DND-41 (cell line): ENCODE results near the gene CD1D.

ENCODE experiments used
- EZH2 ChIP-seq: IDR thresholded peaks from 3 replicates; pipeline ENCODE4 v1.6.1; 2012; ENCODE audit warnings: borderline replicate concordance, low read depth, mild to moderate bottlenecking, moderate library complexity, low read length, inconsistent platforms; ENCODE audit not compliant: severe bottlenecking
- TF ChIP-seq, protein P1 (sequence below): IDR thresholded peaks from 2 replicates; pipeline ENCODE4 v1.5.1; 2012; ENCODE audit warnings: borderline replicate concordance, low read length, moderate library complexity, mild to moderate bottlenecking; ENCODE audit not compliant: poor library complexity, severe bottlenecking; ENCODE audit errors: extremely low read depth

DNA sequence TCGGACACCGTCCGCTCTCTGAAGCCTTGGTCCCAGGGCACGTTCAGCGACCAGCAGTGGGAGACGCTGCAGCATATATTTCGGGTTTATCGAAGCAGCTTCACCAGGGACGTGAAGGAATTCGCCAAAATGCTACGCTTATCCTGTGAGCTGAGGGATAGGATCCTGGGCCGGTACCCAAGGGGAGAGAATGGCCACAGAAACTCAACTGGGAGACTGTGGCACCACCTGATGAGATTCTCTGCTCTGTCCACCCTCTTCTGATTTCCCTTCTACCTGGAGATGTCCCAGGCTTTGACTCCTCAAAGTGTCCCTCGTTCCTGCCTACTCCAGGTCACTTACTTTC is 855 bp downstream of the CD1D start:
- TF ChIP-seq, protein P1, sequence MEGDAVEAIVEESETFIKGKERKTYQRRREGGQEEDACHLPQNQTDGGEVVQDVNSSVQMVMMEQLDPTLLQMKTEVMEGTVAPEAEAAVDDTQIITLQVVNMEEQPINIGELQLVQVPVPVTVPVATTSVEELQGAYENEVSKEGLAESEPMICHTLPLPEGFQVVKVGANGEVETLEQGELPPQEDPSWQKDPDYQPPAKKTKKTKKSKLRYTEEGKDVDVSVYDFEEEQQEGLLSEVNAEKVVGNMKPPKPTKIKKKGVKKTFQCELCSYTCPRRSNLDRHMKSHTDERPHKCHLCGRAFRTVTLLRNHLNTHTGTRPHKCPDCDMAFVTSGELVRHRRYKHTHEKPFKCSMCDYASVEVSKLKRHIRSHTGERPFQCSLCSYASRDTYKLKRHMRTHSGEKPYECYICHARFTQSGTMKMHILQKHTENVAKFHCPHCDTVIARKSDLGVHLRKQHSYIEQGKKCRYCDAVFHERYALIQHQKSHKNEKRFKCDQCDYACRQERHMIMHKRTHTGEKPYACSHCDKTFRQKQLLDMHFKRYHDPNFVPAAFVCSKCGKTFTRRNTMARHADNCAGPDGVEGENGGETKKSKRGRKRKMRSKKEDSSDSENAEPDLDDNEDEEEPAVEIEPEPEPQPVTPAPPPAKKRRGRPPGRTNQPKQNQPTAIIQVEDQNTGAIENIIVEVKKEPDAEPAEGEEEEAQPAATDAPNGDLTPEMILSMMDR = no peak
- TF ChIP-seq EZH2 = no peak
